ENCODE data around the gene B4GALT2.

Gene B4GALT2

DNA sequence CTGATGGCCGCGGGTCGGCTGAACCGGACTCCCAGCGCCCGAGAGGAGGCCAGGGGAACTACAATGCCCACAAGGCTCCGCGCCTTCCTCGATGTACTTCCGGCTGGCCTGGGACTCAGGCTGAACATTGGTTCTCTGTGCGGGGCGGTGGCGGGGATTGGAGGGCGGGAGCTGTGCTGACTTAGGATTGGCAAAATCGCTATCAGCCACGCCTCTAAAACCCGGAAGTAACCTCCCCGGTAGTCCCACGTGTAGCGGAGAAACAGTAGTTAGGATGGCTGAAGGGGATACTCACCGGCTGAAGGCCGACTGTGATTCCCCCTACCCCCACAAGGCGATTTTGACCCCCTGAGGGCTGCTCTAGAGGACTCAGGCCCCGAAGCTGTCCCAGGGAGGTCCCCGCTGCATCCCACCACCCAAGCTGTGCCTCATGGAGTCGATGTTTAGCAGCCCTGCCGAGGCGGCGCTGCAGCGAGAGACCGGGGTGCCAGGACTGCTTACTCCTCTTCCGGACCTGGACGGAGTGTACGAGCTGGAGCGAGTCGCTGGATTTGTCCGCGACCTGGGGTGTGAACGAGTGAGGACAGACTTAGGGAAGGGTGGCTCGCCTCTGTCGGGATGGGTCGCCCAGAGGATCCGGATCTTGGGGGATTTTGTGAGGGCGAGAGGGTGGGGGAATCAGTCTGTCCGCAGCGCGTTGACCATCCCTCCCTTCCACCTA lies 9.1 kb upstream of the B4GALT2 start, which contains the start of gene DPH2:
Gene DPH2, plus strand, starts transcription at position 265 of the 721 bp plus-strand sequence. Its CDS starts 166 bp downstream, at position 431.
- DNase-seq, result peak; percentile 97

DNA sequence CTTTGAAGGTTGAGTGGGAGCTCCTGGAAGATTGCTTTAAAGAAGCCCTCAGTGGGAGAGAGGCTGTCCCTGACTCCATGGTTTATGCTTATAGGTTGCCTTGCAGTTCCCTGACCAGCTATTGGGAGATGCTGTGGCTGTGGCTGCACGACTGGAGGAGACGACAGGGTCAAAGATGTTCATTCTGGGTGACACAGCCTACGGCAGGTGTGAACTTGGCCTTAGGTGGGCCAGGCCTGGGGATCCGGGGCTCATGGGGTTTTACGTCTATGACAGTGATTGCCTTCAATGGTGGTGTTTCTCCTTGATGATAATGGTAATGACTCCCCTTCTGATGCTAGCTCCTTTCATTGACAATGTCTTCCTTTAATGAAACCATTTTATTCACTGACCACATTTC lies 8.5 kb upstream of the B4GALT2 start:
- no peak for DNase-seq

- DNase-seq, result no peak
Measured at GRCh38 chr1:43970911-43971310, 8.1 kb upstream of the B4GALT2 start.

DNA sequence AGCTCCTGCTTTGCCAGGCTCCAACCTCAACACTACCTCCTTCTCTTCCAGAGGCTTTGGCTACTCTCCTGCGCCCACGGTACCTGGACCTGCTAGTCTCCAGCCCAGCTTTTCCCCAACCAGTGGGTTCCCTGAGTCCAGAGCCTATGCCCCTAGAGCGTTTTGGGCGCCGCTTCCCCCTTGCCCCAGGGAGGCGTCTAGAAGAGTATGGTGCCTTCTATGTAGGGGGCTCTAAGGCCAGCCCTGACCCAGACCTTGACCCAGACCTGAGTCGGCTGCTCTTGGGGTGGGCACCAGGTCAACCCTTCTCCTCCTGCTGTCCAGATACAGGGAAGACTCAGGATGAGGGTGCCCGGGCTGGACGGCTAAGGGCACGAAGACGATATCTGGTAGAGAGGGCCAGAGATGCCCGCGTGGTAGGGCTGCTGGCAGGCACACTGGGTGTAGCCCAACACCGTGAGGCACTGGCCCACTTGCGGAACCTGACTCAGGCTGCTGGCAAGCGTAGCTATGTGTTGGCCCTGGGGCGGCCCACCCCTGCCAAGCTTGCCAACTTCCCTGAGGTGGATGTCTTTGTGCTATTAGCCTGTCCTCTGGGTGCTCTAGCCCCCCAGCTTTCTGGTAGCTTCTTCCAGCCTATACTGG lies 7.6 kb upstream of the B4GALT2 start:
- no peak for DNase-seq

DNA sequence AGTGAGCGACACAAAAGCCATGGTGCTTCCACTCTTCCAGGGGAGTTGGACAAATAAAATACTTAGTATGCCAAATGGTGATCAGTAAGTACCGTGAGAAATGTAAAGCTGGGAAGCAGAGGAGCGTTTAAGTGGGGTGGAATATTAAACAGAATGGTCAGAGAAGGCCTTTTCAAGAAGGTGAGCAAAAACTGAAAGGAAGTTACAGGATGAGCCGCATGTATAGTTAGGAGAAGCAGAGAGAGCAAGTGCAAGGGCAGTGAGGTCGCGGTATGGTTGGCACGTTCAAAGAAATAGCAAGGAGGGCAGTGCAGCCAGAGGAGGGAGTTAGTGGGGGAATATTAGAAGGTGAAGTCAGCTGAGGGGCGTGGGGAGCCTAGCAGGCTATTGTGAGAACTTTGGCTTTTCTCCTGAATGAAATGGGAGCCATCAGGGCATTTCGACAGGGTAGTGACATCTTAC lies 5.0 kb upstream of the B4GALT2 start:
- no peak for DNase-seq

- peak; percentile 92 for DNase-seq
Measured at GRCh38 chr1:43974443-43975248, 4.4 kb upstream of the B4GALT2 start, which contains the start of gene ATP6V0B. Gene ATP6V0B (plus strand): TSS chr1:43974960. CDS start chr1:43975041, 81 bp downstream.

DNA sequence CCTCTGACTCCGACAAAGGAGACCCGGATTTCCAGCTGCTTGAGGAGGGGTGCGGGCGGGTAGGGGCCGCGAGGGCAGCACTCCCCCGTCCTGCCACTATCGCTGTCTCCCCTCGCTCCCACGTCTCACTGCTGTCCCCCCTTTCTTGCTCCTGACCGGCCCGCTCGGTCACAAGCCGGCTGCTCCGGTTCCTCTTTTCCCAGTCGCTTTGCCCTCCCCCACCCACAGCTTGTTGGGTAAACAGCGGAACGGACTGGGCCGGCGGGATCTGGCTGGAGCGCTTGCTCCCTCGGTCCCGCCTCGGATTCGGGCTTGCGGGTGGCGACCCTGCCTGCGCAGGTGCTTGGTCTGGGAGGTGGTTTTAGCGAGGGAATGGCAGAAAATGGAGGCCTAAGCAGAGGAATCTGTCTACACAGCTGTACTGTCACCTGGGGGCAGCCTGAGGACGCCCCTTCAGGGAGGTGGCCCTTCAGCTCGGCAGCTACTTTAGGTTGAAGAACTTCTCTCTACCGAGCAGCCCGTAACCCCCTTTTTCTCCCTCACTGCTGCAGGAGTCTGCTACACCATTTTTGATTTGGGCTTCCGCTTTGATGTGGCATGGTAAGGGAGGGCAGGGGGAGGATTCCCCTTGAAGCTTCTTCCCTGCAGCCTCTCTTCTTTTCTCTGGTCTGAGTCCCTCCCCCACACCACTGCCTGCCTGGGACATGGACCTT lies 3.6 kb upstream of the B4GALT2 start:
- no peak for DNase-seq

GRCh38 chr1:43976045-43976444 lies 3.0 kb upstream of the B4GALT2 start:
- DNase-seq, result no peak

DNA sequence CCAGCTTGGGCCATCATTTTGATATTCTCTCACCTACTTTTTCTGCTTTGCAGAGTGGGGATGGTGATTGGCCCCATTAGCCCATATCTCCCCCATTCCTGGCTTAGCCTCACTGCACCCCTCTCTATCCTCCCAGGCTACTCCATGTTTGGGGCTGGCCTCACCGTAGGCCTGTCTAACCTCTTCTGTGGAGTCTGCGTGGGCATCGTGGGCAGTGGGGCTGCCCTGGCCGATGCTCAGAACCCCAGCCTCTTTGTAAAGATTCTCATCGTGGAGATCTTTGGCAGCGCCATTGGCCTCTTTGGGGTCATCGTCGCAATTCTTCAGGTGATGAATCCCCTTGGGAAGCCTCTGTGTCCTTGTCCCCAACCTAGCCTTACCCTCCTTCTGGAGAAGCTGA lies 2.1 kb upstream of the B4GALT2 start:
- DNase-seq, result no peak

GRCh38 chr1:43977376-43978263 lies 1.4 kb upstream of the B4GALT2 start:
- no peak for DNase-seq

- DNase-seq, result no peak
Measured at GRCh38 chr1:43978264-43978550, 803 bp upstream of the B4GALT2 start.

GRCh38 chr1:43979261-43979527 lies 184 bp downstream of the B4GALT2 start:
- no peak for DNase-seq

DNA sequence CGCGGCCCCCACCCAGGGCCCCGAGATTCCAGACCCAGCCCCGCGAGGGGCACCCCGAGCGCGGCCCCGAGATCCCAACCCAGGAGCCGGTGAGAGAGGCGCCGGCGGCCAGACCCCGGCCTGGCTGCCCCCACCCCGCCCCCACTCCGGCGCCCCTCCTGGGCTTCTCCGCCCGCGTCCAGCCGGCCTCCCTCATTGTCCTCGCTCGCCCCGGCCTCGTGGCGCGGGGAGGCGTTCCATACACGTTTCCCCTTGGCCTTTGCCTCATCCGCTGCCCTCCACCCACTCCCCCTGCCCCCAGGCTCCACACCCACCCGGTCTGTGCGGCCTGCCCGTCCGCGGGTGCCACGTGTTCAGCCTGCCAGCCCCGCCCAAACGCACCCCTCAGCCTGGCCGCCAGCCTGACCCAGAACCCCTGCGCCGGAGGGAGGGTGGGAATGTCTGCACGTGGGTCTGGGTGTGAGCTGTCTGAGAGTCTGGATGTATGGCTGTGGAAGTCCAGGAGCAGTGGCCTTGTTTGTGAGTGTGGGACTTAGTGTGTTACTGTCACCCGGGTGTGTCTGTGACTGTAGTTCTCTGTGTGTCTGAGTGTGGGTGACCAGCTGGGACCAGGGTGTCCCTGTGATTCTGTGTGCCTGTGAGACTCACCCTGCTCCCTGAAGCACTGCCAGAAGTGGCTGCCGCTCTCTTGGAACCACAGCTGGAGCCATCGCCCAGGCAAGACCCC lies 681 bp downstream of the B4GALT2 start:
- peak; percentile 73 for DNase-seq

GRCh38 chr1:43980255-43981134 lies 1.5 kb downstream of the B4GALT2 start:
- DNase-seq, result peak; percentile 48

DNA sequence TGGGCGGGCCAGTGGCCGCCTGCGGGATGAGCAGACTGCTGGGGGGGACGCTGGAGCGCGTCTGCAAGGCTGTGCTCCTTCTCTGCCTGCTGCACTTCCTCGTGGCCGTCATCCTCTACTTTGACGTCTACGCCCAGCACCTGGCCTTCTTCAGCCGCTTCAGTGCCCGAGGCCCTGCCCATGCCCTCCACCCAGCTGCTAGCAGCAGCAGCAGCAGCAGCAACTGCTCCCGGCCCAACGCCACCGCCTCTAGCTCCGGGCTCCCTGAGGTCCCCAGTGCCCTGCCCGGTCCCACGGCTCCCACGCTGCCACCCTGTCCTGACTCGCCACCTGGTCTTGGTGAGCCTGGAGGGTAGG lies 2.1 kb downstream of the B4GALT2 start:
- no peak for DNase-seq

- DNase-seq, result no peak
Measured at GRCh38 chr1:43981636-43982035, 2.6 kb downstream of the B4GALT2 start.

DNA sequence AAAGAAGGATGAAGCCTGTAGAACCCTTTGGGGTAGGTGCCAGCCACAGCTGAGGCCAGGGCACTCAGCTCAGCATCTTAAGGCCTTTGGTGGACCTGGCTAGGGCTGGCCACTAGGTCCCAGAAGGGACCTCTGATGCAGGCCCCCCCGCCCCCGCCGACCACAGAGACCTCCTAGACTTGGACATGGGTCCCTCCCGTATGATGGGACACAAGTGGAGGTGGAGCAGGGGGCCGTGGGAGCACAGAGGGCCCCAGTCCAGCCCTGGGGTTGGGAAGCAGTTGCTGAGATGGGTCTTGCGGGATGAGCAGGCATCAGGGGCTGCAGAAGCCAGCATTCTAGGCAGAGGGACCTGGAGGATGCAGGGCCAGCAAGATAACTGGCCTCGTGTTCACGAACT lies 3.2 kb downstream of the B4GALT2 start:
- DNase-seq, result no peak

GRCh38 chr1:43982808-43983207 lies 3.8 kb downstream of the B4GALT2 start:
- DNase-seq, result no peak

- DNase-seq, result no peak
Measured at GRCh38 chr1:43983253-43983899, 4.4 kb downstream of the B4GALT2 start.

DNA sequence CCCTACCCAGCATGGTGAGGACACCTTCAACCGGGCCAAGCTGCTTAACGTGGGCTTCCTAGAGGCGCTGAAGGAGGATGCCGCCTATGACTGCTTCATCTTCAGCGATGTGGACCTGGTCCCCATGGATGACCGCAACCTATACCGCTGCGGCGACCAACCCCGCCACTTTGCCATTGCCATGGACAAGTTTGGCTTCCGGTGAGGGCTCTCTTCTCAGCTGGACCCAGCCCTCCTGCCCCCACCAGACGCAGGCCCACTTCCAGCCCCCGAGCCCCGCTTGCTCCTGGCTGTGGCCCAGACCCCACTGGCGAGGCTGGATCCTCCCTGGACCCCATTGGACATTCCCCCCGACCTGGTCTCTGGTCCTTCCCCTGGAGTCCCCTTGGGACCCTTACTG lies 5.8 kb downstream of the B4GALT2 start:
- no peak for DNase-seq
